Testis (tissue), 3 donors: ENCODE results near the gene ATP6V0D1. TPM values are rescaled to one million over a fixed set of nuclear protein-coding genes. Genes with fewer than 3 reads are reported as not detected.

Experiments used
- DNase-seq: peaks from one replicate; pipeline ENCODE4 v3.0.0-alpha.2; 2019
- H3K27ac ChIP-seq, 2 donors: fragments of 200-600 bp; sonication (generic); one replicate each; pipeline ENCODE4 v1.5.1; 2019
- H3K27me3 ChIP-seq: fragments of 200-600 bp; sonication (generic); one replicate; pipeline ENCODE4 v1.5.1; 2019
- H3K36me3 ChIP-seq: fragments of 200-600 bp; sonication (generic); one replicate; pipeline ENCODE4 v1.5.1; 2017; ENCODE audit warnings: low read depth; ENCODE audit errors: missing control alignments
- H3K4me1 ChIP-seq: fragments of 200-600 bp; sonication (generic); one replicate; pipeline ENCODE4 v1.5.1; 2019
- H3K4me3 ChIP-seq, 2 donors: fragments of 200-600 bp; sonication (generic); one replicate each; pipeline ENCODE4 v1.5.1; 2017 to 2019
- H3K9me3 ChIP-seq: fragments of 200-600 bp; sonication (generic); one replicate; pipeline ENCODE4 v1.5.1; 2017
- POLR2A ChIP-seq: fragments of 450-650 bp; IDR thresholded peaks from one replicate; pipeline ENCODE4 v1.6.1; 2017; ENCODE audit warnings: antibody characterized with exemption, mild to moderate bottlenecking, moderate library complexity
- WGBS, 2 donors: methylation state at CpG; one replicate each; pipeline ENCODE4 v1.1.5; 2018; 5-methylcytosine and 5-hydroxymethylcytosine counted together
- intact Hi-C: fragments of 100-400 bp; cut with DNase I; formaldehyde crosslinking; loops from one replicate; pipeline ENCODE4 v1.15.1; 2023; ENCODE audit warnings: low total_unique reads
- polyA plus RNA-seq: library from polyadenylated mRNA; stranded (reverse); fragments of 350-450 nt; fragmentation: Illumina TruSeq; extraction: RNeasy Lipid Tissue Mini Kit (QIAGEN cat#74804); gene quantifications from one replicate; pipeline ENCODE4 v1.2.3, GENCODE V29; 2014; ENCODE audit warnings: low read depth, low replicate concordance; ENCODE audit not compliant: insufficient read depth
- total RNA-seq, 2 donors: library from RNA; depleted of rRNA; stranded (reverse); fragments of >200 nt; gene quantifications; one replicate each; pipeline ENCODE4 v1.2.3, GENCODE V29; 2016
- TF ChIP-seq, protein P1 (sequence below), 3 experiments: fragments of 450-650 bp in 2 of 3; fragments of 200-600 bp in 1 of 3; sonication (generic) in 1 of 3; IDR thresholded peaks; one replicate each; pipeline ENCODE4 v1.5.1; 2016 to 2019; ENCODE audit warnings: antibody characterized with exemption in 3 of 3, mild to moderate bottlenecking in 2 of 3, moderate library complexity in 1 of 3

Gene ATP6V0D1
- total and polyA plus RNA-seq, 3 donors from 2014 or later, result 95.0 to 165 (median 135) TPM

DNA sequence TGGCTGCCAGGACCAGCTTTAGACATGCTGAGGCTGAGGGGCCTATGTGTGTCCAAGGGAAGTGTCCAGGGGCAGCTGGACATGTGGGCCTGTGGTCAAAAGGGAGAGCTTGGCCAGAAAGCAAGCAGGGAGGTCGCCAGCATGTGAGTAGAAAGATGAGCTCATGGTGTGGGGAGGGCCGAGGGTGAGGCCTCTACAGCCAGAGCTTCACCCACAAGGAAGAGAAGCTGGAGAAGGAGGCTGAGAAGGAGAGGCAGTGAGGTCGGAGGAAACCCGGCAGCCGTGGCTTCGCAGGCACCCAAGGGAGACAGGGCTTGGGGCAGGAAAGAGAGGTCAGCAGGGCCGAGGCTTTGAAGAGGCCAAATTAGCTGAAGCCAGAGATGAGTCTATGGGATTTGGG is 54.0 kb downstream of the ATP6V0D1 start:
- no peaks in the 10 kb centered on the region for H3K27me3 ChIP-seq
- intact Hi-C loops, result loop anchor here (5.0 kb wide), 1 partner anchor 40 kb away; no protein-coding TSS in a partner anchor
- no peak overlapping the region for H3K27ac ChIP-seq
- peaks cover 29% of the 10 kb centered on the region for H3K4me1 ChIP-seq
- TF ChIP-seq POLR2A, result no peak
- TF ChIP-seq, protein P1, sequence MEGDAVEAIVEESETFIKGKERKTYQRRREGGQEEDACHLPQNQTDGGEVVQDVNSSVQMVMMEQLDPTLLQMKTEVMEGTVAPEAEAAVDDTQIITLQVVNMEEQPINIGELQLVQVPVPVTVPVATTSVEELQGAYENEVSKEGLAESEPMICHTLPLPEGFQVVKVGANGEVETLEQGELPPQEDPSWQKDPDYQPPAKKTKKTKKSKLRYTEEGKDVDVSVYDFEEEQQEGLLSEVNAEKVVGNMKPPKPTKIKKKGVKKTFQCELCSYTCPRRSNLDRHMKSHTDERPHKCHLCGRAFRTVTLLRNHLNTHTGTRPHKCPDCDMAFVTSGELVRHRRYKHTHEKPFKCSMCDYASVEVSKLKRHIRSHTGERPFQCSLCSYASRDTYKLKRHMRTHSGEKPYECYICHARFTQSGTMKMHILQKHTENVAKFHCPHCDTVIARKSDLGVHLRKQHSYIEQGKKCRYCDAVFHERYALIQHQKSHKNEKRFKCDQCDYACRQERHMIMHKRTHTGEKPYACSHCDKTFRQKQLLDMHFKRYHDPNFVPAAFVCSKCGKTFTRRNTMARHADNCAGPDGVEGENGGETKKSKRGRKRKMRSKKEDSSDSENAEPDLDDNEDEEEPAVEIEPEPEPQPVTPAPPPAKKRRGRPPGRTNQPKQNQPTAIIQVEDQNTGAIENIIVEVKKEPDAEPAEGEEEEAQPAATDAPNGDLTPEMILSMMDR (IDR thresholded peaks at IDR 0.05), result no peak
- no peaks in the 10 kb centered on the region for H3K9me3 ChIP-seq
- WGBS, 2 donors, result 72 to 86% methylated on average over 7 of the region's 7 CpGs
- no peaks in the 10 kb centered on the region for H3K36me3 ChIP-seq
- no peak for DNase-seq
- H3K4me3 ChIP-seq, result no peak overlapping the region

DNA sequence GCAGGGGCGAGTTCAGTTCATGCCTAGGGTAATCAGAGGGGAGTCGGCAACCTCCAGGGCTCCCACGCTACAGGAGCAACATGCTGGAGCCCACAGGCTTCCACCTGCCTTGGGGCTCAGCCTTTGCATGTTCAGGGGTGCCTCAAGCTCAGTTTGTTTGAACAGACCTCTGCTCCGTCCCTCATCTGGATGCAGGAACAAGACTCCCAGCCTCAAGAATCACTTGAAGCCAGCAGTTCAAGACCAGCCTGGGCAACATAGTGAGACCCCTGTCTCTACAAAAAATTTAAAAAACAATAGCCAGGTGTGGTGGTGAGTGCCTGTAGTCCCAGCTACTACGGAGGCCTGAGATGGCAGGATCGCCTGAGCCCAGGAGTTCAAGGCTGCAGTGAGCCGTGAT is 54.9 kb downstream of the ATP6V0D1 start:
- no peak overlapping the region for H3K4me3 ChIP-seq
- intact Hi-C loops, result loop anchor here (5.0 kb wide), 1 partner anchor 41 kb away; no protein-coding TSS in a partner anchor
- no peaks in the 10 kb centered on the region for H3K9me3 ChIP-seq
- no peak overlapping the region for H3K27ac ChIP-seq
- no peaks in the 10 kb centered on the region for H3K27me3 ChIP-seq
- H3K36me3 ChIP-seq, result no peaks in the 10 kb centered on the region
- TF ChIP-seq POLR2A, result no peak
- TF ChIP-seq, protein P1 (IDR thresholded peaks at IDR 0.05), result no peak
- H3K4me1 ChIP-seq, result peaks cover 23% of the 10 kb centered on the region
- no peak for DNase-seq
- 90 to 91% methylated on average over 6 to 7 of the region's 7 CpGs for WGBS, 2 donors

DNA sequence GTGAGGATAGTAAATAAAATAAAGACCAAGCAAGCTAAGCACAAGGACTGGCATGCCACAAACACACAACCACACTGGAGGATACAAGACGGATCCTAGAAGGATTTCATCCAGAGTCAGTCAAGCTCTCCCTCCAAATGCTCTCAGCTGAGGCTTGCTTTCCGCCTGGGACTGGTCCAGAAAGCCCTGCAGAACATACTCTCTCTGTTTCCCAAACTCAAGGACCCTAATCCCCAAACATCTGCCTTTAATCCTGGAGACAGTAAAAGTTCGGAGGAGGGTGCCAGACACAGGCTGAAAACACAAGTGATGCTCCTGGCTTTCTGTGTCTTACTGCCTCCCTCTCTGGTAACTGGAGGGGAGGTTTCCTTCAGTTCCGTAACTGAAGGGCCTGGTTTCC is 55.4 kb downstream of the ATP6V0D1 start:
- 79 to 86% methylated on average over 3 to 4 of the region's 4 CpGs for WGBS, 2 donors
- intact Hi-C loops, result loop anchor here (5.0 kb wide), 1 partner anchor 42 kb away; no protein-coding TSS in a partner anchor
- TF ChIP-seq POLR2A, result no peak
- TF ChIP-seq, protein P1 (IDR thresholded peaks at IDR 0.05), result no peak
- no peak for DNase-seq
- Histone ChIP-seq H3K9me3 (no peaks in the 10 kb centered on the region), H3K4me3 (no peak overlapping the region), H3K4me1 (peaks cover 21% of the 10 kb centered on the region), H3K27ac (no peak overlapping the region), H3K27me3 (no peaks in the 10 kb centered on the region), H3K36me3 (no peaks in the 10 kb centered on the region)

DNA sequence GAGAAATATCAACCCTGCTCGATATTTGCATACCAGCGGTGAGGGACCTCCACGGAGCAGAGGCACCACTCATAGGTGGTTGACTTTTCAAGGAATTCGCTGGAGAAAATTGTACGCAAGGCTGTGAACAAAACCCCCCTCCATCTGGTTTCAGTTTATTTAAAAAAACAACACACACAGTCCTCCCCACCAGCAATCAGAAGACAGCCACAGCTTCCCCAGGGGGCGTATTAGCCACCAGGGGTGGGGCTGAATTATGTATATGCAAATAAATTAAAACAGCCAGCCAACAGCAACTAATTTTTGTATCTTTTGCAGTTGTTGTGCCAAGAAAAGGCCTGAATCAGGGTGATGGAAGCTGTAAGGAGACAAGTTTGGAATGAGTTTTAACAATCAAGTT is 55.9 kb downstream of the ATP6V0D1 start:
- intact Hi-C loops, result loop anchor here (5.0 kb wide), 1 partner anchor 42 kb away; no protein-coding TSS in a partner anchor
- Histone ChIP-seq H3K27ac (no peak overlapping the region), H3K27me3 (no peaks in the 10 kb centered on the region)

DNA sequence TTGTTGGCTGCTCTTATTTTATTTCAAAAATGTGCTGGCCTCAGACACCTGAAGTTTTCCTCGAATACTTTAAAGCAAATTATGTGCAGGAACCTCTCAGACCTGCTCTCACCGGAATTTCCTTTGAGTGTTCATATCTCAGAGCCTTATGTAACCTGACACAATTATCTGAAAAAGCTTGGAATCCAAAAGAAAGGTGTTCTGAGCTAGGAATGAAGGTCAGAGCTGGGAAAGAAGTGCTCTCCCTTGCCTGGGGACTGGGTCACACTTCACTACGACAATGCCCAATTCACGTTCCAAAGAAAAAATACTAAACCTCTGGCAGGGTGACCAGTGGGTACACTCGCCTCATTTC is 56.7 kb downstream of the ATP6V0D1 start:
- no peaks in the 10 kb centered on the region for H3K27me3 ChIP-seq
- no peak overlapping the region for H3K4me3 ChIP-seq
- no peak overlapping the region for H3K27ac ChIP-seq
- no peak for DNase-seq
- 55 to 78% methylated on average over 5 of the region's 5 CpGs for WGBS, 2 donors
- TF ChIP-seq, protein P1 (IDR thresholded peaks at IDR 0.05), result no peak
- TF ChIP-seq POLR2A, result no peak
- H3K4me1 ChIP-seq, result peaks cover 14% of the 10 kb centered on the region
- no peaks in the 10 kb centered on the region for H3K36me3 ChIP-seq
- no peaks in the 10 kb centered on the region for H3K9me3 ChIP-seq
- intact Hi-C loops, result no loop called here

More for the DNA sequence above, 55.9 kb downstream of the ATP6V0D1 start:
- H3K4me1 ChIP-seq, result peaks cover 16% of the 10 kb centered on the region
- H3K4me3 ChIP-seq, result no peak overlapping the region
- DNase-seq, result no peak
- 61 to 72% methylated on average over 6 of the region's 6 CpGs for WGBS, 2 donors
- no peaks in the 10 kb centered on the region for H3K9me3 ChIP-seq
- H3K36me3 ChIP-seq, result no peaks in the 10 kb centered on the region
- TF ChIP-seq POLR2A, result no peak
- TF ChIP-seq, protein P1 (IDR thresholded peaks at IDR 0.05), result no peak
